ENCODE data around the gene RAB40C.

RAB40C gene

GRCh38 chr16:648781-649589 is 59.1 kb downstream of the RAB40C start, which contains the start of gene WDR90:
Gene WDR90, plus strand, starts transcription at chr16:649365. Its CDS starts 52 bp downstream, at chr16:649417.
- peak; percentile 39 for DNase-seq

- DNase-seq, result no peak
These were observed 59.8 kb downstream of the RAB40C start for GRCh38 chr16:649631-650030.

GRCh38 chr16:651844-652243 is 62.0 kb downstream of the RAB40C start:
- DNase-seq, result no peak

- DNase-seq, result no peak
These were observed 62.8 kb downstream of the RAB40C start for GRCh38 chr16:652454-653305.

DNA sequence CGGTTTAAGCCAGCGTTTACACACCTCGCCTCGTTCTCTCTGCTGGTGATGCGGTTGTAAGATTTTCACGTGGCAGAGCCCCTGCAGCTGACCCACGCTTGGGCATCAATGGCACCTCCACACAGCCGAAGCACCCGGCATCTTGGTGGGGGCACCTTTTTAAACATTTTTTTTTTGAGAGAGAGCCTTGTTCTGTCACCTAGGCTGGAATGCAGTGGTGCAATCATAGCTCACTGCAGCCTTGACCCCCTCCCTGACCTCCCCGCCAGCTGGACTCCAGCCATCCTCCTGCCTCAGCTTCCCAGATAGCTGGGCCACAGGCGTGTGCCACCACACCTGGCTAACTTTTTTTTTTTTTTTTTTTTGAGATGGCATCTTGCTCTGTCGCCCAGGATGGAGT is 64.2 kb downstream of the RAB40C start:
- DNase-seq, result no peak

DNA sequence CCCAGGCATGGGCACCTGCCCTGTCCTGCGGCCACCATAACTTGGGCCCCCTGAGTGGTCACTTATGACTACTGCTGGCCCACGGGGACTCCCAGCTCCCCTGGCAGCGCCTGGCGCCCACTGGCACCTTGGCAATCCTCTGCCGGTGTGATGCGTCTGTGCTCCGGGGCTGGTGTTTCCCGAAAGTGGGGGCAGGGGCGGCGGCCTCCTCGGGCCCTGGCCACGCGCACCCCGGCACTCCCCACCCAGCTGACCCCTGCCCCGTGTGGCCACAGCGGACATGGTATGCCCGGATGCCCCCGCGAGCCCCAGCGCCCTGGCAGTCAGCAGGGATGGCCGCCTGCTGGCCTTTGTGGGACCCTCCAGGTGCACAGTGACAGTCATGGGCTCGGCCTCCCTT is 67.6 kb downstream of the RAB40C start:
- DNase-seq, result no peak

- DNase-seq, result no peak
These were observed 69.1 kb downstream of the RAB40C start for GRCh38 chr16:658679-659571.

DNA sequence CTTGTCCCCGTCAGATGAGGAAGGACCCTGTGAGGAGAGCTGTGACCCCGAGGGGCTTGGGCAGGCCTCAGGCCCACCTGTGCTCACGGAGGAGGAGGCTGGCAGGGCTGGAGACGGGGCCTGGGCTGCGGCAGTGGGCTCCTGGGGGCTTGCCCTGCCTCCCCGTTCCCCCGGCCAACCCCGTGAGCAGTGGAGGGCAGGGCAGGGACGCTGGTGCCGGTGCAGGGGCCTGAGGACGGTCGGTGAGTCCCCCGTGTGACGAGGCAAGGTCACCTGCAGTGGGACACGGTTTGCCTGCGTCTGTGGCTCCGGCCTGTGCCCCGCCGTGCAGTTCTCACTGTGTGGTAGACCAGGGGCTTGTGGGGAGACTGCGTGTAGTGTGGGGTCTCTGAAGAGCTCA is 69.8 kb downstream of the RAB40C start:
- DNase-seq, result no peak

- no peak for DNase-seq
These were observed 70.2 kb downstream of the RAB40C start for GRCh38 chr16:660132-660458.

DNA sequence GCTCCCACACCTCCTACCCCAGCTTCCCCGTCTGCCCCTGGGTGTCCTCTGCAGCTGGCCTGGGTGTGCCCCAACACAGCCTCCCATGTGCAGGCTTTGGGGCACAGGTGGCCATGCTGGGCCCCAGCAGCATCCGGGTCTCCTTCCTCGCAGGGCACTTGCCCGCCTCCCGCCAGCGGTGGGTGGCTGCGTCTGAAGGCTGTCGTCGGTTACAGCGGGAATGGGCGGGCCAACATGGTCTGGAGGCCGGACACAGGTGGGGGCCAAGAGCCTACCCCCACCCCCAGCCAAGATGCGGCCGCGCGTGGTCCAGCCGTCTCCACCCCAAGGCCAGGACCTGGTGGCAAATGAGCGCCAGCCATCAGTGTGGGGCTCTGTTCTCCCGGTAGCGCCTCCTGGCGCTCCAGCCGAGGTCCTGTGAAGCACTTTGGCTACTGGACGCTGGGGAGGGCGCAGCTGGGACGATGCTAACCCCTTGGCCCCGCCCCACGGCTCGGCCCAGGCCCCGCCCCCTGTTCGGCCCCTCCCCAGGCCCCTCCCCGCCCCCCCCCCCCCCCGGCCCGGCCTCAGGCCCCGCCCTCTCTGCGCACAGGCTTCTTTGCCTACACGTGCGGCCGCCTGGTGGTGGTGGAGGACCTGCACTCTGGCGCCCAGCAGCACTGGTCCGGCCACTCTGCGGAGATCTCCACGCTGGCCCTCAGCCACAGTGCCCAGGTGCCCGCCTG is 70.8 kb downstream of the RAB40C start:
- no peak for DNase-seq

- DNase-seq, result no peak
These were observed 71.4 kb downstream of the RAB40C start for GRCh38 chr16:661184-661821.

DNA sequence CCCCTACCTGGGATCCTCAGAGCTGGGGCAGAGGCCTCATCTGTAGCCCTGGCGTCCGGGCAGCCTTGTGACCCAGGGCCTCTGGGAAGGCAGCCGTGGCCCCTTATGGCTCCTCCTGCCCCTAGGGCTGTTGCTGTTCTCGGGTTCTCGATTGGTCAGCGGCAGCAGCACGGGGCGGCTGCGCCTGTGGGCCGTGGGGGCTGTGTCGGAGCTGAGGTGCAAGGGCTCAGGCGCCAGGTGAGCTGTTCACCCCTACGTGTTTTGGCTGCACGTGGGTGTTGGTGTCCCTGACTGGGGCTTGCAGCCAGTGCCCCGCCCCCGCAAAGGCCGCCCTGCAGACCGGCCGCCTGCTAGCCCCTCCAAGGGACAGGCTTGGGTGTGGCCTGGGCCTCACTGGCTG is 72.2 kb downstream of the RAB40C start:
- DNase-seq, result no peak

GRCh38 chr16:662597-662996 is 72.7 kb downstream of the RAB40C start:
- no peak for DNase-seq

GRCh38 chr16:666572-666971 is 76.7 kb downstream of the RAB40C start:
- DNase-seq, result no peak

GRCh38 chr16:667113-667779 is 77.4 kb downstream of the RAB40C start:
- no peak for DNase-seq

DNA sequence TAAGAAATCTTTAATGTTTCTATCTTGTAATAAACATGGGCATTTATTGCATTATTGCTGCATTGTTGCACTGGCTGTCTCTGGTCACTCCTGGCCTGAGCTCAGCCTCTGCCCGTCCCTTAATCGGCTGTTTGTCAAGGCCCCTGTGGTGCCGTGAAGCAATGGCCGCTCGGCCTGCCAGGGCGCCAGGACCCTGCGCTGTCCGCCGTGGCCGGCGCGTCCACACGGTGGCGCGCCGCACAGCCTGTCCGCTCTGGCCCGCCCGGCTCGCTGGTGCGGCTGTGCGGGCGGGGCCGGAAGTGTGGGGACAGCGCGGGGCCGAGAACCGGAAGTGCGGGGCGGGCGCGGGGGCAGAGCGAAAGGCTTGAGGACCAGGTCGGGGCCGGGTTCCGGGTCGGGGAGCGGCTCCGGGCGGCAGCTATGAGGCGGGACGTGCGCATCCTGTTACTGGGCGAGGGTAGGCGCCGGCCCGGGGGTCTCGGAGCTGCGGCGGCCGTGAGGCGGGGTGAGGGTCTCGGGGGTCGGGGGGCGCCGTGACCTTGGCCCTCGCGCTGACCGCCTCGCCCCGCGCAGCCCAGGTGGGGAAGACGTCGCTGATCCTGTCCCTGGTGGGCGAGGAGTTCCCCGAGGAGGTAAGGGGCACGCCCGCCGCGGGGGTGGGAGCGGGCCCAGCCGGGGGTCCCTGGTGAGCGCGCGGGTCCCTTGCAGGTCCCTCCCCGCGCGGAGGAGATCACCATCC is 78.1 kb downstream of the RAB40C start, which contains the start of gene RHOT2:
TSS of gene RHOT2 (plus strand) at position 353 of the 739 bp plus-strand sequence. CDS start at position 421, 68 bp downstream.
- peak; percentile 32 for DNase-seq

DNA sequence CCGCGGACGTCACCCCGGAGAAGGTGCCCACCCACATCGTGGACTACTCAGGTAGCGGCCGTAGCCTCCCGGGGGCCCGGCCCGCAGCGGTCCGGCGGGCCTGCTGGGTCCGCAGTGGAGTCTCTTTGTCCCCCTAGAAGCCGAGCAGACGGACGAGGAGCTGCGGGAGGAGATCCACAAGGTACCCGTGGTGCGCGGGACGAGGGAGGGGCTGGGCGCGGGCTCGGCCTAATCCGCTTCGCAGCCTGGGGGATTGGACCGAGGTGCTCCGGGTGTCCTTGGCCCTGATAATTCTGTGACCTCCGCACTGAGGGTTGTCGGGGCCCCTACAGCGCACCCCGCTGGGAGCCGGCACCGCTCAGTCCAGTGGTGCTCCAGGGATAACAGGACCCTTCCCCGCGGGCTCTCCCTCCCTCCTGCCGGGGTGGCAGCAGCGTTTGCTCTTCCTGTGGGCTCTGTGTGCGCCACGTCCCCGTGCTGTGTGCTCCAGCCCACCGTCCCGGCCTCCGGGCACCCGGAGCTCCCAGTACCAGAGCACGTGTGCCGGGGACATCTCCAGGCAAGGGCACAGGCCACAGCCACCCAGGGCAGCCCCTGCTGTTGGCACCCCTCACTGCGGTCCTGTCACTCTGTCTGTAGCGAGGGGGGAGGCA is 78.8 kb downstream of the RAB40C start:
- DNase-seq, result no peak

- DNase-seq, result no peak
These were observed 79.8 kb downstream of the RAB40C start for GRCh38 chr16:669666-670065.

DNA sequence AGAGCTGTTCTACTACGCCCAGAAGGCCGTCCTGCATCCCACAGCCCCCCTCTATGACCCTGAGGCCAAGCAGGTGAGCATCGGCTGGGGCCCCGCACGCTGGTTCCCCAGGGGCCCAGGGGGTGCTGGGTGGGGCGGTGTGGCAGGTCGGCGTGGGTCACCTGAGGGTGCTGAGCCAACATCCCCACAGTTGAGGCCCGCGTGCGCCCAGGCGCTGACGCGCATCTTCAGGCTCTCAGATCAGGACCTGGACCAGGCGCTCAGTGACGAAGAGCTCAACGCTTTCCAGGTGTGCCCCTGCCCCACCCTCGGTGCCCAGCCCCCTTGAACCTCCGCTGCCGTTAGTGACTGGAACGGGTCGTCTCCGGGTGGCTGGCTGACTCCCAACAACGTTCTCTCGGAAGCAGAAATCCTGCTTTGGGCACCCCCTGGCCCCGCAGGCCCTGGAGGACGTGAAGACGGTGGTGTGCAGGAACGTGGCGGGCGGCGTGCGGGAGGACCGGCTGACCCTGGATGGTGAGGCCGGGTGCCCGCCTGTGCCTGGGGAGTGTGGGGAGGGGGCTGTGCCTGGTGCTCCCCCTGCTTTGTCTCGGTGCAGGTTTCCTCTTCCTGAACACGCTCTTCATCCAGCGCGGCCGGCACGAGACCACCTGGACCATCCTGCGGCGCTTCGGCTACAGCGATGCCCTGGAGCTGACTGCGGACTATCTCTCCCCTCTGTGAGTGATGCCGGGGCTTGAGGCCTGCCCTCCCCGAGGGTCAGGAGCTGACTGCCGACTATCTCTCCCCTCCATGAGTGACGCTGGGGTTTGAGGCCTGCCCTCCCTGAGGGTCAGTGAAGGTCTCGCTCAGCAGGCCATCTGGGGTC is 80.9 kb downstream of the RAB40C start:
- DNase-seq, result no peak

Data from NCI-H2081 treated with DMSO at 0.1 percent for 48 hours (cell line).